Measurements from ENCODE around the gene CASKIN1.

Gene CASKIN1

DNA sequence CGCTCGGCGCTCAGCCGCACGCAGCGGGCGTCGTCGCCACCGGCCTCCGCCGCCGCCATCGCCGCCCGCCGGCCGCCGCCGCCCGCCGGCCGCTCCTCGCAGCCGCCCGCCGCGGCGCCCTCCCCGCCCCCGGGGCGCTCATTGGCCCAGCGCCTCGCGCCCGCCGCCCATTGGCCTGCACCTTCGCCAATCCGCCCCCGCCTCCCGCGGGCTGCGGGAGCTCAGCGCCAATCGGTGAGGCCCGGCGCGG is 18.2 kb upstream of the CASKIN1 start, which contains the start of gene PGP:
Gene PGP, minus strand, starts transcription at position 122 of the 250 bp plus-strand sequence. Its CDS starts 63 bp downstream, at position 59.
- H3K9me3 ChIP-seq (ENCODE audit: insufficient read depth, low read depth, low read length) = no peaks in the 10 kb centered on the region
- H3K4me2 ChIP-seq (ENCODE audit: low read depth, low read length, poor library complexity, severe bottlenecking) = peak within 1 kb of the TSS; percentile 80
- peaks cover 16% of the 10 kb centered on the region for H3K79me2 ChIP-seq (ENCODE audit: insufficient read depth, low read length)
- no peak for TF ChIP-seq EZH2phosphoT487 (IDR thresholded peaks at IDR 0.05; ENCODE audit: borderline replicate concordance)
- TF ChIP-seq, protein P1, sequence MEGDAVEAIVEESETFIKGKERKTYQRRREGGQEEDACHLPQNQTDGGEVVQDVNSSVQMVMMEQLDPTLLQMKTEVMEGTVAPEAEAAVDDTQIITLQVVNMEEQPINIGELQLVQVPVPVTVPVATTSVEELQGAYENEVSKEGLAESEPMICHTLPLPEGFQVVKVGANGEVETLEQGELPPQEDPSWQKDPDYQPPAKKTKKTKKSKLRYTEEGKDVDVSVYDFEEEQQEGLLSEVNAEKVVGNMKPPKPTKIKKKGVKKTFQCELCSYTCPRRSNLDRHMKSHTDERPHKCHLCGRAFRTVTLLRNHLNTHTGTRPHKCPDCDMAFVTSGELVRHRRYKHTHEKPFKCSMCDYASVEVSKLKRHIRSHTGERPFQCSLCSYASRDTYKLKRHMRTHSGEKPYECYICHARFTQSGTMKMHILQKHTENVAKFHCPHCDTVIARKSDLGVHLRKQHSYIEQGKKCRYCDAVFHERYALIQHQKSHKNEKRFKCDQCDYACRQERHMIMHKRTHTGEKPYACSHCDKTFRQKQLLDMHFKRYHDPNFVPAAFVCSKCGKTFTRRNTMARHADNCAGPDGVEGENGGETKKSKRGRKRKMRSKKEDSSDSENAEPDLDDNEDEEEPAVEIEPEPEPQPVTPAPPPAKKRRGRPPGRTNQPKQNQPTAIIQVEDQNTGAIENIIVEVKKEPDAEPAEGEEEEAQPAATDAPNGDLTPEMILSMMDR (conservative IDR thresholded peaks at IDR 0.05; ENCODE audit: low read length) = no peak
- H2AFZ ChIP-seq (ENCODE audit: low read length) = peak within 1 kb of the TSS; percentile 81
- H3F3A ChIP-seq (ENCODE audit: low read depth) = no peaks in the 10 kb centered on the region
- H3K36me3 ChIP-seq (ENCODE audit: insufficient read depth, low read length) = no peaks in the 10 kb centered on the region; the same call in 1 of the 2 replicates
- no peaks in the 10 kb centered on the region for H3K9me2 ChIP-seq (replicated peaks; ENCODE audit: low read depth, low read length)
- peak within 1 kb of the TSS; percentile 80 for H3K4me3 ChIP-seq (ENCODE audit: low read length, poor library complexity, severe bottlenecking)
- H3K4me1 ChIP-seq (ENCODE audit: insufficient read depth, low read length, poor library complexity, severe bottlenecking) = peaks cover 5% of the 10 kb centered on the region
- no peaks in the 10 kb centered on the region for H4K20me1 ChIP-seq (ENCODE audit: insufficient read depth, low read length, poor library complexity, severe bottlenecking)
- H3K9ac ChIP-seq (ENCODE audit: low read depth, low read length, poor library complexity, severe bottlenecking) = peak within 1 kb of the TSS; percentile 68
- no peaks in the 10 kb centered on the region for H3K27me3 ChIP-seq (ENCODE audit: insufficient read depth, low read length, poor library complexity, severe bottlenecking)

DNA sequence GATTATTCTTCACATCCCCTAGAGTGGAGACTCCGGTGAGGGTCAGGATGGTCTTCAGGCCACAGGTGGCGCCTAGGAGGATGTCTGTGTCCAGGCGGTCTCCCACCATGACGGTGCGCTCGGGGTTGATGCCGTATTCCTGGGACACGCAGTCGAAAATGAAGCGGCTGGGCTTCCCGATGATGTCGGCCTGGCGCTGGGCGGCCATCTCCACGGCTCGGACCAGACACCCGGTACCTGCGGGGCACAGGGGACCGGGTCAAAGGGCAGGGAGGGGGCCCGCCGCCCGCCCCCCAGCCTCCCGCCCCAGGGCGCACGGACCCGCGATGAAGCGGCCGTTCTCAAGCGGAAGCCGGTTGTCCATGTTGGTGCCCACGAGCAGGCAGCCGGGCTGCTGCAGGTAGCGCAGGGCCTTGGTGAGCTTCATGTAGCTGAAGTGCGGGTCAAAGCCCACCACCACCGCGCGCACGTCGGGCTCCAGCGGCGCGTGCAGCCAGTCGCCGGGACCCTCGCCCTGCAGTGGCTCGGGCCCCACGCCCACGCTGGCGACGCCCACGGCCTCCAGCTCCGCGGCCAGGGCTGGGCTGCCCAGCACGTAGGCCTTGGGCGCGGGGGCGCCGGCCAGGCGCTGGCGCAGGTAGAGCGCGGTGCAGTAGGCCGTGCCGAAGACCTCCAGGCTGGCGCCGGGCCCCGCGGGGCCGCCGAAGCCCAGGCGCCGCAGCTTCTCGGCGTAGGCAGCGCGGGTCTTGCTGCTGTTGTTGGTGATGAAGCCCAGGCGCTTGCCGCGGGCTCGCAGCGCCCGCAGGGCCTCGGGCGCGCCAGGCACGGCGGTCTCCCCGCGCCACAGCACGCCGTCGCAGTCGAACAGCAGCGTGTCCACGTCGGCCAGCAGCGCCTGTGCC is 17.7 kb upstream of the CASKIN1 start:
- no peaks in the 10 kb centered on the region for H4K20me1 ChIP-seq (ENCODE audit: insufficient read depth, low read length, poor library complexity, severe bottlenecking)
- no peak overlapping the region for H2AFZ ChIP-seq (ENCODE audit: low read length)
- TF ChIP-seq EZH2phosphoT487 (IDR thresholded peaks at IDR 0.05; ENCODE audit: borderline replicate concordance) = no peak
- TF ChIP-seq, protein P1 (conservative IDR thresholded peaks at IDR 0.05; ENCODE audit: low read length) = no peak
- H3K36me3 ChIP-seq (ENCODE audit: insufficient read depth, low read length) = no peaks in the 10 kb centered on the region; the same call in 1 of the 2 replicates
- H3K4me3 ChIP-seq (ENCODE audit: low read length, poor library complexity, severe bottlenecking) = peak overlapping the region; percentile 73
- peaks cover 5% of the 10 kb centered on the region for H3K4me1 ChIP-seq (ENCODE audit: insufficient read depth, low read length, poor library complexity, severe bottlenecking)
- peak overlapping the region; percentile 68 for H3K9ac ChIP-seq (ENCODE audit: low read depth, low read length, poor library complexity, severe bottlenecking)
- H3K9me3 ChIP-seq (ENCODE audit: insufficient read depth, low read depth, low read length) = no peaks in the 10 kb centered on the region
- peaks cover 16% of the 10 kb centered on the region for H3K79me2 ChIP-seq (ENCODE audit: insufficient read depth, low read length)
- H3K4me2 ChIP-seq (ENCODE audit: low read depth, low read length, poor library complexity, severe bottlenecking) = peak overlapping the region; percentile 80
- no peaks in the 10 kb centered on the region for H3F3A ChIP-seq (ENCODE audit: low read depth)
- no peaks in the 10 kb centered on the region for H3K27me3 ChIP-seq (ENCODE audit: insufficient read depth, low read length, poor library complexity, severe bottlenecking)
- no peaks in the 10 kb centered on the region for H3K9me2 ChIP-seq (replicated peaks; ENCODE audit: low read depth, low read length)

DNA sequence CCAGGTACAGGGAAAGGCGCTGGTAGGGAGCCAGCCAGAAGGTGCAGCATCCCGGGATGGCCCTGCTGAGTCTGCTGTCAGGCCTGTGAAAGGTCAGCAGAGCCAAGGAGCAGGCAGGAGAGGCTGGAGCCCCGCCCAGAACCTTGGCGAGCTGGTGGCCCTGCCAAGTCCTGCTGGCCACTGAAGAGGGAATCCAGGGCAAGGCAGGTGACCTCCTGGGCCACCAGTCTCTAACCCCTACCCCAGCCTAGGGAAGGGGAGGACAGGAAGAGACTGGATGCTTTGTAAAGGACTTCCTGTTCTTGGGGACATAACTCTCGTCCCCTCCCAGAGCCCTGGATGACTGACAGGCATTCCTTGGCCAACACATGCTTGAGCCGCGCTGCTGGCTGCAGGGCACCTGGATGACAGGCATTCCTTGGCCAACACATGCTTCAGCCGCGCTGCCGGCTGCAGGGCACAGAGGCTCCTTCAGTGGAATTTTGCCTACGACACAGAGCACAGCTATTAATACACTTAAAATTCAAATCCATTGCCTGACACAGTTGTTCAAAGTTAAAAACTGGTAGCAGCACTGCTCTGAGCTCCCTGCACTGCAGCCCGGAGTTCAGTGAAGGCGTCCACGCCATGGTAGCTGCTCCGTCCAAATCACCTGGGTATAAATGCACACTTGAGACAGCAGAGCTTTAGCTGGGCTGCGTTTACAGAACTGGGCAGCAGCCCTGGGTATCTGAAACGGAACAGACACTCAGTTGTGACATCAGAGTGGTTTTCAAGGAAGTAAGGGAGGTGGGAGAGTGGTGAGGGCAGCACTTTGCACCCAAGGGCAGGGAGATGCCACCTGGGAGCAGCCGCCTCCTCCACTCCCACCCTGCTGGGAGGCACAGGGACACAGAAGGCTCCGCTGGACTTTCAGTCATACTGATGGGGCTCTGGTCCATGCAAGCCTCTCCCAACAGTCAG is 16.2 kb upstream of the CASKIN1 start:
- H3K9ac ChIP-seq (ENCODE audit: low read depth, low read length, poor library complexity, severe bottlenecking) = peak overlapping the region; percentile 68
- H2AFZ ChIP-seq (ENCODE audit: low read length) = no peak overlapping the region
- H3K4me1 ChIP-seq (ENCODE audit: insufficient read depth, low read length, poor library complexity, severe bottlenecking) = peaks cover 5% of the 10 kb centered on the region

More for the DNA sequence above, 16.2 kb upstream of the CASKIN1 start:
- peaks cover 16% of the 10 kb centered on the region for H3K79me2 ChIP-seq (ENCODE audit: insufficient read depth, low read length)
- no peaks in the 10 kb centered on the region for H3K27me3 ChIP-seq (ENCODE audit: insufficient read depth, low read length, poor library complexity, severe bottlenecking)
- no peaks in the 10 kb centered on the region; the same call in 1 of the 2 replicates for H3K36me3 ChIP-seq (ENCODE audit: insufficient read depth, low read length)
- H3F3A ChIP-seq (ENCODE audit: low read depth) = no peaks in the 10 kb centered on the region
- TF ChIP-seq, protein P1 (conservative IDR thresholded peaks at IDR 0.05; ENCODE audit: low read length) = no peak
- H3K4me3 ChIP-seq (ENCODE audit: low read length, poor library complexity, severe bottlenecking) = peak overlapping the region; percentile 73
- peak overlapping the region; percentile 80 for H3K4me2 ChIP-seq (ENCODE audit: low read depth, low read length, poor library complexity, severe bottlenecking)
- no peaks in the 10 kb centered on the region for H3K9me2 ChIP-seq (replicated peaks; ENCODE audit: low read depth, low read length)
- H4K20me1 ChIP-seq (ENCODE audit: insufficient read depth, low read length, poor library complexity, severe bottlenecking) = no peaks in the 10 kb centered on the region
- H3K9me3 ChIP-seq (ENCODE audit: insufficient read depth, low read depth, low read length) = no peaks in the 10 kb centered on the region
